AG09309 (cell line): ENCODE measurements around the gene RHOBTB3.

Experiments used
- DNase-seq: peaks from one replicate; pipeline ENCODE4 v3.0.0-alpha.2; 2010; ENCODE audit warnings: low read depth
- H3K4me3 ChIP-seq: 2 replicates; pipeline ENCODE4 v1.5.1; 2011; ENCODE audit warnings: mild to moderate bottlenecking, low read depth, low read length, moderate library complexity; ENCODE audit not compliant: control insufficient read depth
- CTCF ChIP-seq: IDR thresholded peaks from 2 replicates; pipeline ENCODE4 v1.5.1; 2011; ENCODE audit warnings: mild to moderate bottlenecking, low read depth, low read length, inconsistent platforms; ENCODE audit not compliant: insufficient read depth, control insufficient read depth; ENCODE audit errors: missing control alignments

RHOBTB3 gene

GRCh38 chr5:95734187-95734586 is 3.1 kb downstream of the RHOBTB3 start:
- no peak for DNase-seq
- peak overlapping the region; percentile 4; the same call in 1 of the 2 replicates for H3K4me3 ChIP-seq

GRCh38 chr5:95734906-95735305 is 3.8 kb downstream of the RHOBTB3 start:
- DNase-seq: no peak
- no peak for TF ChIP-seq CTCF
- no peak overlapping the region for H3K4me3 ChIP-seq

More at GRCh38 chr5:95734187-95734586, 3.1 kb downstream of the RHOBTB3 start:
- no peak for TF ChIP-seq CTCF

GRCh38 chr5:95735406-95735805 is 4.3 kb downstream of the RHOBTB3 start:
- DNase-seq: no peak
- no peak for TF ChIP-seq CTCF
- H3K4me3 ChIP-seq: no peak overlapping the region

GRCh38 chr5:95738072-95738471 is 6.9 kb downstream of the RHOBTB3 start:
- no peak for DNase-seq
- TF ChIP-seq CTCF: no peak

GRCh38 chr5:95738834-95739233 is 7.7 kb downstream of the RHOBTB3 start:
- no peak for TF ChIP-seq CTCF
- no peak overlapping the region for H3K4me3 ChIP-seq
- no peak for DNase-seq

More at GRCh38 chr5:95738072-95738471, 6.9 kb downstream of the RHOBTB3 start:
- no peak overlapping the region for H3K4me3 ChIP-seq

- no peak for DNase-seq
- no peak overlapping the region for H3K4me3 ChIP-seq
- TF ChIP-seq CTCF: no peak
These were observed 8.7 kb downstream of the RHOBTB3 start for GRCh38 chr5:95739857-95740256.

GRCh38 chr5:95741458-95741857 is 10.3 kb downstream of the RHOBTB3 start:
- TF ChIP-seq CTCF: no peak
- no peak for DNase-seq
- no peak overlapping the region for H3K4me3 ChIP-seq
